NCI-H748 (cell line): ENCODE measurements around the gene IL18.
"Not testable (repeated sequence)": the region's sequence is repeated elsewhere in the genome, so short reads cannot be mapped to it uniquely, and the experiment has no call there.

Source experiments
- DNase-seq: peaks from one replicate; lab custom pipeline; 2025; ENCODE audit not compliant: unreplicated experiment; lab: John Stamatoyannopoulos, UW

Gene IL18

DNA sequence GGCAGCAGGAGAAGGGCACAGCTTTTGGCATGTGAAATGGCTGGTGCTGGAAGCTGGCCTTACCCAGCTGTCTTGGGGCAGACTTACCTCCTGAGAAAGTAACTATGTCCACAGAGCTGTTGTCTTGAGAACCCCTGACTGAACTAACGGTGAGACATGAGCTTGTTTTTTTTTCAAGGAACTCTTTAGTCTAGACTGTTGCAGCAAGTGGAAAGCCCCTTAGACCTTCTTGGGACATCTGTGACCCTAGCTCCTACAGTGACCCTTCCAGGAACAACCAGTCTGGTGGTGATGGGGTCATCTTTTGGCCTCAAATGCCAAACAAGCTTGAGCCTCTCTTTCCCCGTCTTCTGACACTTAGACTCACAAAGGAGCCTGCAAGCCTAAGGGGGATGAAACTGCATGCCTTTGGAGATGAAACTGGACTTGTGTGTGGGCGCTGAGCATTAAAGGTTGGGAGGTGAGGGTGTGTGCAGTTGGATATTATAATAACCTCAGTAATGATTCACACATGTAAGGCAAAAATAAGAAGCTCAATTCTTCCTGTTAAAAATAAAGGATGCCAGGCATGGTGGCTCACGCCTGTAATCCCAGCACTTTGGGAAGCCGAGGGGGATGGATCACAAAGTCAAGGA is 41.8 kb downstream of the IL18 start:
- no peak for DNase-seq

DNA sequence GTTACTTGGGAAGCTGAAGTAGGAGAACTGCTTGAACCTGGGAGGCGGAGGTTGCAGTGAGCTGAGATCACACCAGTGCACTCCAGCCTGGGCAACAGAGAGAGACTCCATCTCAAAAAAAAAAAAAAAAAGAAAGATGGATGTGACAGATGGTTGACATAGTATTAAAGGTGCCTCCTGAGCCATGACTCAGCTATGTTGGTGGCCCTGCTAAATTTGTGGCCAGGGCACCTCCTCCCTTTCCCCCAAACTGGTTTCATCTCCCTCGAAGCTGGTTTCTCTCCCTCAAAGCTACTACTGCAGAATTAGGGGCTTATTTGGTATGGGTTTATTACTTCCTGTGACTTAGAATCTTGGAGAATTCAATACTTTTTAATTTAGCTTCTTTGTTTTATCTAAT is 45.7 kb downstream of the IL18 start:
- no peak for DNase-seq

GRCh38 chr11:112115386-112115785 is 48.5 kb downstream of the IL18 start:
- DNase-seq = no peak

- no peak for DNase-seq
Observed at GRCh38 chr11:112114460-112114859, 49.4 kb downstream of the IL18 start.

DNA sequence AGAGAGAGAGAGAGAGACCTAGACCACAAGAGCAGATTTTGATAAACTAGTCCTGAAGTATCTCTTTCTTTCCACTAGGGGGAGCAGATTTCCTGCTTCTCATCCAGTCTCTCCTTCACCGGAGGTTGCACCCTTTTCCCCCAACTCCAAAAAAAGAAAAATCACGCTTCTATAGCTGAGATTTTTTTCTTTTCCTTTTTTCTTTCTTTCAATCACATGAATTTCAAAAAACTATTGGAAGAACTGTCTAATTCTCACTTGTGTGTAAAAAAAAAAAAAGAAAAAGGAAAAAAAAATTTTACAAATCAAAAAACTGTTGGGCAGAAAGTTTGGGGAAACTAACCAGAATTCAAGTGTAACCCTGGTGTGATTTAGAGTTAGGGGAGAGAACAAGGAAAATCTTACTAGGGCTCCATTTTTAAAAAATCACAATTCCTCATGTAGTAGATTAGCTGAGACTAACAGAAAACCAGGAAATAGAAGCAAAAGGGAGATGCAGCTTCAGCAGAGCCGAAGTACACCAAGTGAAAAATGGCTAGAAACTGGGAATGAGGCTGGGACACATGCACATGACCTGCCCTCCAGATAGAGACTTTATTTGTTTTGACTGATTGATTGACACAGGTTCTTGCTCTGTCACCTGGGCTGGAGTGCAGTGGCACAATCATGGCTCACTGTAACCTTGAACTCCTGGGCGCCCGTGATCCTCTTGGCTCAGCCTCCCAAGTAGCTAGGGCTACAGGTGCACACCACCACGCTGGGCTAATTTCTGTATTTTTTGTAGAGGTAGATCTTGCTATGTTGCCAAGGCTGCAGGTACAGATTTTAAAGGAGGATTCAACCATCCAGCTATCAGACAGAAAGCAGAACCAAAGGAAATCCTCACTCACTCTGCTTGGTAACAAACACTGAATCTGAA is 50.1 kb downstream of the IL18 start:
- peak; percentile 41 for DNase-seq

- no peak for DNase-seq
Observed at GRCh38 chr11:112106070-112106469, 57.8 kb downstream of the IL18 start.

GRCh38 chr11:112103446-112103845 is 60.4 kb downstream of the IL18 start:
- DNase-seq = no peak

DNA sequence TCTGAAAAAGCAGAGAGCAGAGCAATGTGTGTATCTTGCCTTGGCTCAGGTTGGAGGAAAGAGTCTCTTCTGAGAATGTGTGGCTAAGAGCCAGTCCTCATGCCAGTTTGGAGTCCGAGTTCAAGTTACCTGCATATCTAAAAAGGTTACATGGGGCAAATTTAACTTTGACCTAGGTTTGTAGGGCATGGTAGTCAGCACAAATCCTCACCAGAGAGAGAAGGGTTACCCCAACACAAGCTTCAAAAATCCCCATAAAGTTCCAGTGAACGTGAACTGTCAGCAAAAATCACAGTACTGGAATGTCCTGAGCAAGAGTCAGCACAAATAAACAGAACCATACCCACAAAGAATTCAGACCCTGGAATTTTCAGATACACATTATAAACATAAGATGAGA is 63.4 kb downstream of the IL18 start:
- no peak for DNase-seq

- no peak for DNase-seq
Observed at GRCh38 chr11:112097734-112098528, 66.0 kb downstream of the IL18 start.

GRCh38 chr11:112096194-112096593 is 67.7 kb downstream of the IL18 start:
- no peak for DNase-seq

DNA sequence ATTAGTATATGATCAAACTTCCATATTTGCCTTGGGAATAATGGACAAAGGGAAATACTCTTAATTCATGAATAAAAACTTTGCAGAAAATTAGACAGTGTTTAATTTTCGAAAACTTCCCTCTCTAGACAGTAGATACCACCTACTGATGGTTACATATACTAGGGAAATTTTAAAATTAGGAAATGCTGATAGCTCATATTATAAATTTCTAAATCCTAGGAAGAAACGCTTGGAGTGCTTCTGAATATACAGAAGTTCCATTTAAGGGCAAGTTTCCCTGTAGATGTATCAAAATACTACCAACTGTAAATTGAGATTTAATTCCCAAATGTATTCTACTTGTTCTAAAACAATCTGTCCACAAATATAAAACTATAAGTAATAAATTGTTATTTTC is 68.6 kb downstream of the IL18 start:
- not testable (repeated sequence) for DNase-seq
